Stimulated activated naive CD8-positive, alpha-beta T cell treated with anti-CD3 and anti-CD28 coated beads, Interleukin-15, amount 100 ng/mL, for 72 hours (primary cell): ENCODE measurements around the gene CDH5.
"Not testable (repeated sequence)": the region's sequence is repeated elsewhere in the genome, so short reads cannot be mapped to it uniquely, and the experiment has no call there.

ENCODE experiments used
- ATAC-seq: fragments of 150-1000 bp; cut with Tn5 transposase; 2 replicates; pipeline ENCODE4 v1.10.0; 2021; ENCODE audit warnings: mild to moderate bottlenecking, moderate library complexity
- DNase-seq, 2 donors: peaks; one replicate each; pipeline ENCODE4 v3.0.0; 2021 to 2022
- H3K27ac Mint-ChIP-seq, 2 donors: one replicate each; pipeline ENCODE4 v1.8.0; 2022; ENCODE audit warnings: mild to moderate bottlenecking in 2 of 2, mixed read lengths in 2 of 2, moderate library complexity in 2 of 2
- H3K27me3 Mint-ChIP-seq: one replicate; pipeline ENCODE4 v1.8.0; 2022; ENCODE audit warnings: mixed read lengths
- H3K4me1 Mint-ChIP-seq: one replicate; pipeline ENCODE4 v1.8.0; 2022; ENCODE audit warnings: mild to moderate bottlenecking, mixed read lengths
- H3K4me3 Mint-ChIP-seq, 2 donors: one replicate each; pipeline ENCODE4 v1.8.0; 2022; ENCODE audit warnings: mild to moderate bottlenecking in 2 of 2, mixed read lengths in 2 of 2, moderate library complexity in 1 of 2
- H3K9me3 Mint-ChIP-seq, 2 donors: one replicate each; pipeline ENCODE4 v1.8.0; 2022; ENCODE audit warnings: mixed read lengths in 2 of 2

The CDH5 gene

DNA sequence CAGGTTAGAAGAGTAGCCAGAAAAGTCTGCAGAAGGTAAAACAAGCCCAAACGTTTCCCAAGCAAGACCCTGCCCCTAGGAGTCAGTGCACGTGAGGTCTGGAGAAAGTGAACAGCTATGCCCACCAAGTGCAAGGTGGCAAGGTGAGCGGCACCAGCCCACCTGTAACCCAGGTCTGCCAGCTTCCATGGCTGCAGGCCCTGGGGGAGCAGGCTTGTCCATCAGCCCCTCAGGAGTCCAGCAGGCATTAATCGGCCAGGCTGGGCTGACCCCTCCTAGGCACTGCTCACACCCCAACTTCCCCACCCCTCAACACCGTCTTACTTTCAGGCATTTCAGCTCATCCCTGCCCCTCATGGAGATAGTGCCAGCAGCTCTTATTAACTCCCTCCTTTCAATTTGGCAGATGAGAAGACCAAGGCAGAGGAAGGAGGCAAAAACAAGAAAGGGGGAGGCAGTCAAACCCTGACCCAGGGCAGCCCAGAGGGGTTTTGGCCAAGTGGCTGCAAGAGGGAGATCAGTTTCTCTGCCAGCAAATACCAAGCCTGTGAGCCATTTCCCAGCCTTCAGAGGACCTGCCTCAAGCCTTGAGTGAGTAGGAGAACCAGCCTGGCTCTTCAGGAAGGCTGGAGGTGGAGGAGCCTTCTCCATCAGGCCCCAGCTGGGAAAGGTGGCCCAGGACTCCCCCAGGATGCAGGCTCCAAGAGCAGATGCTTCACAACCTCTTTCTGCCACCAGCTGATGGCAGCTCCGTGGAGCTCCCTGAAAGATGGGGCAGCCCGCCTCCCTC is 75.3 kb downstream of the CDH5 start:
- DNase-seq (no peak), ATAC-seq (no peak)
- no peak overlapping the region for H3K4me3 Mint-ChIP-seq
- H3K27ac Mint-ChIP-seq: peak overlapping the region in 1 of 2 donors; percentile 27
- peaks cover 30% of the 10 kb centered on the region for H3K27me3 Mint-ChIP-seq
- no peaks in the 10 kb centered on the region for H3K9me3 Mint-ChIP-seq
- no peaks in the 10 kb centered on the region for H3K4me1 Mint-ChIP-seq

DNA sequence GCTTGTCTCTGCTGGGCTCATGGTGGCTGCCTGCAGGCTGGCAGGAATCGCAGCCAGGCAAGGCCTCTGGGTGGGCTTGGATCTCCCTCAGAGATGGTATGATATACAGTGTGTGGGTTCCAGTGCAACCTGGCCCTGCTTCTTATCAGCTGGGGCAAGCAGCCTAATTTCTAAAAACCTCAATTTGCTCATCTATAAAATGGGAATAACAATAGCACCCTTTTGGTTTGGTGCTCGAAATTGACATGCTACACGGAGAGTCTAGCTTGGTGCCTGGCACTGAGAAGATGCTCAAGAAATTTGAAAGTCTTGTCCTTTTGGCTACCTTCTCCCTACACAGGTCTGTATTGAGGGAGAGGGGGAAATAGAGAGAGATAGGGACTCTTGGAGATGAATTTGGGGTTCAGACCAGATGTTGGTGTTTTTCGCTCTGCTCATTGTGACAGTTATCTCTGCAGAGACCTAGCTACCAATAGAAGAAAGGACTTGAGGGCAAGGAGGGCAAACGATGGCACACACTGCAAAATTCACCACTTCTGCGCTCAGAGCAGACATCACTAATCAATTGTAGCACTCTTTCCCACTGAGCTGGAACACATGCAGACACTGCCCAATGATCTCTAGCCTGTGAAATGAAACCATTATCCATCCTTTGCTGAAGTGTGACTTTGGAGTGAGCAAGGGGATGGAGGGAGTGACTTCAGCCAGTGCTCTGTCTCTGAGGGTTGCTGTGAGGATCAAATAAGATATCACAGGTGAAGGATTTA is 76.2 kb downstream of the CDH5 start:
- H3K27ac Mint-ChIP-seq: no peak overlapping the region

DNA sequence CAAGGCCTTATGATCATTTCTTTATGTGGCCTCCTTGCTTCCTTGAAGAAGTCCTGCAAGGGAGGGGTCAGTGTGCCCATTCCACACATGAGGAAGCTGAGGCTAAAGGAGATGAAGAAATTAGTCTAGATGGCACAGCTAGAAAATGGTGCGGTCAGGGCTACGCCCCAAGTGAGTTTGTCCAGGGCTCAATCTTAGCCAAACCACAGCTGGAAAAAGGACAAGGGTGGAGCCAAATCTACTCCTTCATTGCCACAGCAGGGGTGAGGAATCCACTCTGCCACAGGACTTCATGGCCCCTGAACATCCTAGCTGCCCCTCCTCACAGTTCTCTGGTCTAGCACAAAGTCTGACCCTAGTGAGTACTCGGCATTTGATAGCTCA is 76.8 kb downstream of the CDH5 start:
- Mint-ChIP-seq H3K9me3 (no peaks in the 10 kb centered on the region), H3K27me3 (peaks cover 30% of the 10 kb centered on the region), H3K27ac (no peak overlapping the region), H3K4me1 (no peaks in the 10 kb centered on the region), H3K4me3 (no peak overlapping the region)
- DNase-seq: no peak
- no peak for ATAC-seq

More for the DNA sequence above, 76.2 kb downstream of the CDH5 start:
- Mint-ChIP-seq H3K4me1 (no peaks in the 10 kb centered on the region), H3K9me3 (no peaks in the 10 kb centered on the region), H3K27me3 (peaks cover 30% of the 10 kb centered on the region), H3K4me3 (no peak overlapping the region)
- ATAC-seq (no peak), DNase-seq (no peak)

DNA sequence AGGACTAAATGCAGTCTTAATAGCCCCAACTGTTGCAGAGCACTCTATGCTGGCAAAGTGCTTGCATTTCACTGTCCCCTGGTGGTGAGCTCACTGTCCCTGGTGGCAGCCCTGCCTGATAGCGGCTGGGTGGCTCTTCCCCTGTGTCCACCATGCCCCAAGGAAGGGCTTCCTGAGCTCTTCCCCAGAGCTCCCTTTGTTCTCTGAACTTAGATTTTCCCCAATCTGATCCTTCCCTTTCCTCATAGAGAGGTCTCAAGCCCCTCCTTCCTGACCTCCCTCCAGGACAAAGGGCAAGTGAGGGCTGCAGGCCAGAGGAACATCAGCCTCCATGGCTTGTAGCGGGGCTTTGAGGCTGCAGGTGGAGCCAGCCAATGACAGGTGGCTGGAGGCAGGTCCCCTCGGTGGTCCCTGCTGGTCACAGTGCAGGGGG is 77.6 kb downstream of the CDH5 start:
- no peak for DNase-seq
- peaks cover 30% of the 10 kb centered on the region for H3K27me3 Mint-ChIP-seq
- ATAC-seq: no peak
- H3K4me3 Mint-ChIP-seq: no peak overlapping the region
- H3K27ac Mint-ChIP-seq: peak overlapping the region in 1 of 2 donors; percentile 20
- no peaks in the 10 kb centered on the region for H3K4me1 Mint-ChIP-seq
- H3K9me3 Mint-ChIP-seq: no peaks in the 10 kb centered on the region

DNA sequence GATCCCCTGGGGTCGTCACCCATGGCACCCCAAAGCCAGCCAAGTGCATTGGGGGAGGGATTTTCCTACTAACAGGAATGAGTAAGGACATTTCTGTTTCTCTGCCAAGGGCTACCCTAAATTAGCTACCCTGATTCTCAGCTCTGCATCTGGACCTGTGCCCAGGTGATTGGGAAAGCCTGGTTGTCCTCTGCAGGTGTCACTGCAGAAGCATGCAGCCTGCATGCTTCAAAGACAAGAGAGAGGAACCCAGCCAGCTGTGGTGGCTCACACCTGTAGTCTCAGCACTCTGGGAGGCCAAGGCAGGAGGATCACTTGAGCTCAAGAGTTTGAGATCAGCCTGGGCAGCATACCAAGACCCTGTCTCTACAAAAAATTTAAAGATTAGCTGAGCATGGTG is 80.2 kb downstream of the CDH5 start:
- ATAC-seq: no peak
- H3K27ac Mint-ChIP-seq: no peak overlapping the region

DNA sequence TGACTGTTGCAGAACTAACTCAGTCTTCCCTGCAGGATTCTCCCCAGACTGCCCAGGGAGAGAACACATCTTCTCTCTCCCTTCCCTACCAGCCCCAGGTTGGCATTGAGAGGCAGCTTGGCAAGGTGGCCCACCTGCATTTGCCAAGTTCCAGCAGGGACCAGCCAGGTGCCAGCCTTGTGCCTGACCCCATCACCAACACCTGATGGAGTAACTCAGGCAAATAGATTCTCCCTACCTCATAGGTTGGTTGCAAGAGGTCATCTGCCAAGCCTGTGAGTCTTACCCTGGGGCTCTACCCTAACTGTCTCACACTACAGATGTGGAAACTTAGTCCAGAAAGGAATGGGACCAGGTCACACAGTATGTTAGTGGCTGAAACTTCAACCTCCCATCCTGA is 81.0 kb downstream of the CDH5 start:
- Mint-ChIP-seq H3K9me3 (no peaks in the 10 kb centered on the region), H3K27ac (no peak overlapping the region), H3K27me3 (peaks cover 20% of the 10 kb centered on the region), H3K4me3 (no peak overlapping the region), H3K4me1 (no peaks in the 10 kb centered on the region)
- no peak for DNase-seq
- no peak for ATAC-seq

More for the DNA sequence above, 80.2 kb downstream of the CDH5 start:
- Mint-ChIP-seq H3K9me3 (no peaks in the 10 kb centered on the region), H3K27me3 (peaks cover 20% of the 10 kb centered on the region), H3K4me3 (no peak overlapping the region), H3K4me1 (no peaks in the 10 kb centered on the region)
- DNase-seq: no peak

DNA sequence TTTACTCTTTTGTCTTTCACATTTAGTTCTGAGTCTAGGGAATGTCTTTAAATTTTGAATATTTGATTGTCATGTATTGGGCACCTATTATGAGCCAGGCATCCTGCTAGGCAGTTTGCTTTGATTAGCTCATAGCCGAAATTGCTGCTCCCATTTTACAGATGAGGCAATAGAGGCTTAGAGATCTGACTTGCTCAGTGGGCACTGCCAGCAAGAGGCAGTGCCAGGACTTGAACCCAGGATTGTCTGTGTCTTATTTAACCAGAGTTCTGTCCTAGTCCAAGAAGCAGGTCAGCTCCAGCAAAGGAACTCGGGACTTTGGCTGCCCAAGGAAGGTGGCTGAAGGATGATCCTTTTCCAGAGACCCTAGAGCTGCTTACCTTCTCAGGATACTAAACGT is 85.1 kb downstream of the CDH5 start:
- Mint-ChIP-seq H3K9me3 (no peaks in the 10 kb centered on the region), H3K27me3 (no peaks in the 10 kb centered on the region), H3K4me3 (no peak overlapping the region), H3K4me1 (no peaks in the 10 kb centered on the region), H3K27ac (no peak overlapping the region)
- DNase-seq: no peak
- no peak for ATAC-seq

DNA sequence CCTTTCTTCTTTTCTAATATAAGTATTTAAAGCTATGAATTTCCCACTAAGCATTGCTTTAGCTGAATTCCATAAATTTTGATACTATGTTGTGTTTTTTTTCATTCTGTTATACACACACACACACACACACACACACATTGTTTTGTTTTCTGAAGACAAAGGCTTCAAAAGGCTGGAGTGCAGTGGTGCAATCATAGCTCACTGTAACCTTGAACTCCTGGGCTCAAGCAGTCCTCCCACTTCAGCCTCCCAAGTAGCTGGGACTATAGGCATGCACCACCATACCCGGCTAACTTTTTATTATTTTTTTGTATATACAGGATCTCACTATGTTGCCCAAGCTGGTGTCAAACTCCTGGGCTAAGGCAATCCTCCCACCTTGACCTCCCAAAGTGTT is 86.7 kb downstream of the CDH5 start:
- not testable (repeated sequence) for H3K9me3 Mint-ChIP-seq, H3K27me3 Mint-ChIP-seq, ATAC-seq, H3K4me1 Mint-ChIP-seq, DNase-seq, H3K4me3 Mint-ChIP-seq, H3K27ac Mint-ChIP-seq
